GM18870 (cell line): ENCODE results near the gene SNAPC5.
"Not testable (repeated sequence)": the region's sequence is repeated elsewhere in the genome, so short reads cannot be mapped to it uniquely, and the experiment has no call there.

Source experiments
- ATAC-seq: cut with Tn5 transposase; IDR thresholded peaks from one replicate; pipeline ENCODE4 v1.9.1; 2021; ENCODE audit warnings: moderate library complexity; ENCODE audit not compliant: unreplicated experiment

SNAPC5 gene

GRCh38 chr15:66497502-66498455 lies at the start of gene SNAPC5:
Gene SNAPC5, minus strand, starts transcription at chr15:66497762. Its CDS starts 31 bp downstream, at chr15:66497731.
- ATAC-seq = peak; percentile 57

DNA sequence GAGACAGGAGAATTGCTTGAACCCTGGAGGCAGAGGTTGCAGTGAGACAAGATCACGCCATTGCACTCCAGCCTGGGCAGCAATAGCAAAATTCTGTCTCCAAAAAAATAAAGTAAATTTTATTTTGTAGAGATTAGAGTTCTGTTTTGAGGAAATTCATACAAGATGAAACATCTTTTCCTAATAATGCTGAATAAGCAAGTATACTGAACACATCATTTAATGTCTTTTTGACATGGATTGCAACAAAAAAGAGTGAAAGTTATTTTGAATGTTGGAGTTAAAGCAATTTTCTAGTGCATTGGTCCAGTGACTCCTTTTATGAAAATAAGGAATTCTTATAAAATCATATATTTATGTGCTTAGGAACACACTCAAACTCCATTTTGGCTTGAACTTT lies 47.7 kb upstream of the SNAPC5 start:
- no peak for ATAC-seq

DNA sequence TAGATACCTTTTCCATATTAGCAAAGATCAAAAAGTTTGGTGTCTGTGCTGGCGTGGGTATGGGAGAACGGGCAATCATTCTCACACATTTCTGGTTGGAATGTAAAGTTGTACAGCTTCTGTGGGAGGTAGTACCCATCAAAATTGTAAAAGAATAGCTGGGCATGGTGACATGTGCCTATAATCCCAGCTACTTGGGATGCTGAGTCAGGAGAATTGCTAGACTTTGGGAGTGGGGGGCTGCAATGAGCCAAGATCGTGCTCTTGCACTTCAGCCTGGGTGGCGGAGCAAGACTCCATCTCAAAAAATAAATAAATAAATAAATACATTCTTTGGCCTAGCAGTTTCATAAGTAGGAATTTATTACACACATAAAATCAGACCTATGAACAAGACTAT lies 45.3 kb upstream of the SNAPC5 start:
- ATAC-seq = no peak

DNA sequence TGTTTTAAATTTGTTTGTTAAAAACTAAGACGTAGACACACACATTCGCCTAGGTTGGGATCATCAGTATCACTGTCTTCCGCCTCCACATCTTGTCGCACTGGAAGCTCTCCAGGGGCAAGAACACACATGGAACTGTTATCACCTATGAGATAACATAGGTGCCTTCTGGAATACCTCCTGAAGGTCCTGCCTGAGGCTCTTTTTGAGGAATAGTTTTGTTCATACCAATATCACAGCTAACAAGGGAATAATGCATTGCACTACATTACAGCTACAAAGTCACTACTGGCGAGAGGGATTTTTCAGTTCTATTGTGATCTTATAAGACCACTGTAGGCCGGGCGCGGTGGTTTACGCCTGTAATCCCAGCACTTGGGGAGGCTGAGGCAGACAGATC lies 37.5 kb upstream of the SNAPC5 start:
- no peak for ATAC-seq

GRCh38 chr15:66524838-66525237 lies 27.3 kb upstream of the SNAPC5 start:
- no peak for ATAC-seq

DNA sequence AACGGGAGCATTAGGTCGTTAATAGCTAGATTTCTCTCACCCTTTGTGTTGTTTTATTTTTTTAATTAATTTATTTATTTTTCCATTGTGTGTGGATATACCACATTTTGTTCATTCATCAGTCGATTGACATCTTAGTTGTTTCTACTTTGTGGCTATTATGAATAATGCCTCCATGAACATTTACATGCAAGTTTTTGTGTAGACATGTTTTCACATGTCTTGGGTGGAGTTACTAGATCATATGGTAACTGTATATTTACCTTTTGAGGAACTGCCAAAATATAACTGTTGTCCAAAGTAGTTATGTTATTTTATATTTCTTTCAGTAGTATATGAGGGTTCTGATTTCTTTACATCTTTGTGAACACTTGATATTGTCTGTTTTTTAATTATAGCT lies 26.4 kb upstream of the SNAPC5 start:
- no peak for ATAC-seq

DNA sequence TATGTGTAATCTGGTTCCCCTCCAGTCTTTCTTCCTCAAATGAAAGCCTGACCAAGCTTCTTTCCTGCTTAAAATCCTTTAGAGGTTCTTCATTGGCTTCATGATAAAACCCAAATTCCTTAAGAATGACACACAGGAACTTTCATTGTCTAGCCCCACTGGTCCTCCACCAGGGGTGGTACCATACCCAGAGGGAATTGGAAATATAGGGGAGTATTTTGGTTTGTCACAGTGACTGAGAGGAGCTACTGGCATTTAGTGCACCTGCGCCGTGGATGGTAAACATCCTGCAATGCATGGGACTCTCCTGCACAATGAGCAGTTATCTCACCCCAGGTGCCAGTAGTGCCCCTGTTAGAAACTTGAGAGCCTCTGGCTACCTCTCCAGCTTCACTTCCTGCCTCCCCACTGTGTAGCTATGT lies 18.4 kb upstream of the SNAPC5 start:
- no peak for ATAC-seq

DNA sequence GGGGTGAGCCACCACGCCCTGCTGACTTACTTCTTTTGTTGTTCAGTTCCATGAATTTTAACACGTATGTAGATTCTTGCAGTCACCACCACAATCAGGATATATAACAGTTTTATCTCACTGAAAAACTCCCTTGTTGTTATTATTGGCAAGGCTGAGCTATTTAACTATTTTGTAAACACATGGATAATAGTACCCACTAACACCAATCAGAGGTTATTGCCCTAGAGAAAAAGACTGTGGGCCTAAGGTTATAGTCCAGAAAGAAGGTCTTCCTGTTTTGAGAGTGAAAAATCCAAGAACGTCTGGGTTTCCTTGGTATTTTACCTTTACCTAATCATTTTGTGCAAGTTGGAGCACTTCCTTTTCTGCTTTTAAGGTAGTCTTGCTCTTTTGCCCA lies 17.0 kb upstream of the SNAPC5 start:
- no peak for ATAC-seq

DNA sequence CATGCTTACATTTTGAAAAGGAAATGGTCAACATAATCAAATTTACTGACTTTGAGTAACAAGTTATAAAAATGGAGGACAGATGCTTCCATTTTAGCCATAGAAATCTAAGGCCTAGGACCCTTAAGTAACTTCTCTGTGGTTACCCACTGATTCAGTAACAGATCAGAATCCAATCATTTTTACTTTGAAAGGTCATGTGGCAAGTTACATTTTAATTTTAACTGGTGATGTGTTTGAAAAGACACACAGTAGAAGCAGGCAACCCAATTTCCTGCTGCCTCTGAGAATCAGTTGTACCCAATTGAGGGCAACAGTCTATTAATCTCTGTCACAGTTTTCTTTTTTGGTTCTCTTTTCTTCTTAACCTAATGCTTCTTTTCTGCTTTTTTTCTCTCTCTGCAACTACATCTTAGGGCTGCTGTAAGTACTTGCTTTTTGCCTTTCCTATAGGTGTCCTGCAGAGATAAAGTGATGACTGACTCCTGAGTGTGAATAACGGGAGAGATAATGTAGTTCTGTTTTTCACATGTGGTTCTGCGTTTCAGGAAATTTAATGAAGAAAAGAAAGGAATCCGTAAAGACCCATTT lies 10.8 kb upstream of the SNAPC5 start:
- no peak for ATAC-seq

- no peak for ATAC-seq
Observed at GRCh38 chr15:66505818-66506217, 8.3 kb upstream of the SNAPC5 start.

DNA sequence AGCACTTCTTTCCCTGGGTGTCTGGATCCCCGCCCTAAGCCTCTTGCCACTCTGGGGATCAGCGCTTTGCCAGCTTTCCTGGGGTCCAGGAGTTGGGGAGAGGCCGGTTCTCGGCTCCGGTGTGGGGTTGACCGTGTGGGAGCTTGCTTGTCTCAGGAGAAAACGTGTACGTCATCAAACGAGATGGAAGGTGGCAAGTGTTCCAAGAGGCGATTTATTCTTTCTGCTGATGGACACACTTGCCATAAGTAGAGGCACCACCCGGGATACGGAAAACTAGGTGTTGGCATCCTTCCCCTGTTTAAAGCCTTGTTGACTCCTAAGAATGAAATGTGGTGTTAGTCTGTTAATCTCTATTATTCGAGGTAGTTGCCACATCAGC lies 7.9 kb upstream of the SNAPC5 start:
- ATAC-seq = no peak

GRCh38 chr15:66504563-66505429 lies 7.2 kb upstream of the SNAPC5 start, which contains the start of the genes RPL4 and ZWILCH:
Gene RPL4, minus strand, starts transcription at chr15:66504855. Its CDS starts 65 bp downstream, at chr15:66504790.
Gene ZWILCH, plus strand, starts transcription at chr15:66505326. Its CDS starts 13 bp downstream, at chr15:66505339.
- ATAC-seq = peak; percentile 57

DNA sequence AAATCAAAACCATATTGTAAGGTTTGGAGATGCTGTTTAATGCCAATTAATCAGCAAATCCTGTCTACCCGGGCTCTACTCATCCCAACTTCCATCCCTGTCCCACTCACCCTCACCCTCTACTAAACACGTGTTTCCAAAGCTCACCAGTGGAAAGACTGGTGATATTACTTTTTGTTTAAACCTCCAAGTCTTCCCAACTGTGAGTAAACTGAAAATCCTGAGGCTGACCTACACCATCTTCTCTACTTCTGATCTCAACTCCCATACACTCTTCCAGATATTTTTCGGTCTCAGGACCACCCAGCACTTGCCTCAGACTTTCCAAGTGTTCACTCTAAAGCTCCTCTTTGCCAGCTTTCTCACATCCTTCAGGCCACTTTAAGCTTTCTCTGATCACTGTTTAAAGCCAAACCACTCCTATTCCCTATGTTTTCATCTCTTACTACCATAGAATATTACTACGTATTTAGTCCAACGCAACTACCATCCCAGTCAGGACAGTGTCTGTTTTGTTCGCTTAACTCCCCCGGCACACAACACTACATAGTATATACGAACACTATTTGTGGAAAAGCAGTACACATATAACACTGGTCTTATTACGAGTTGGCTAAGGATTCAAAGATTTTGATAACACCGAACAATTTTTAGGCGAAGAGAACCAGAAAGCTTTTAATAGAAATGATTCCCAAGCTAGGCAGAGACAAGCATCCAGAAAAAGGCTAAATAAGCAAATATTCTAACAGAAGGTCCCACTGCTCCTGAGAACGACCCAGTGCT lies 6.4 kb upstream of the SNAPC5 start:
- no peak for ATAC-seq

DNA sequence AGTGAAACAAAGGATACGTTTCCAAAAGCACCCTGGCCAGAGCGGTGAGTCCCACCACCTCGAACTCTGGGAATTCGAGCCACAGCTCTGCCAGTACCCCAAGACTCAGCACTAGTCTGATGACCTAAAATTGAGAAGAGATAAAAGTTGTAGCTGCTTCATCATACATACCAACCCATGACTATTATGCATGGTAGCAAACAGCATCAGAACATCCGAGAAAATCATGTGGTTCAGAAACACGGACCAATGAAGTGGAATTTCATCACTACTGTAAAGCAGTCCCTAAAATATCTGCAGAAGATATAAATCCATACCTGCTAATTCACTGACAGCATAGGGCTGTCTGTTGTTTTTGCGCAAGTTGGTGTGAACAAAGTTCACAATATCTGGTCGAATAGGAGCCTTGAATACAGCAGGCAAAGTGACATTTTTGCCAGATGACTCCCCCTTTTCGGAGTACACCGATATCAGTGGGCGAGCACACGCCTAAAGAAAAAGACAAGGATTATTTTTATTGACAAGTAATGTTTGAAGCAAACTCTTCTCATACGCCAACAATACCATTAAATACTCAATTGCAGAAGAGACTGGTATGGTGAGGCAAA lies 5.6 kb upstream of the SNAPC5 start:
- not testable (repeated sequence) for ATAC-seq

- ATAC-seq = no peak
Observed at GRCh38 chr15:66502491-66502890, 4.9 kb upstream of the SNAPC5 start.

DNA sequence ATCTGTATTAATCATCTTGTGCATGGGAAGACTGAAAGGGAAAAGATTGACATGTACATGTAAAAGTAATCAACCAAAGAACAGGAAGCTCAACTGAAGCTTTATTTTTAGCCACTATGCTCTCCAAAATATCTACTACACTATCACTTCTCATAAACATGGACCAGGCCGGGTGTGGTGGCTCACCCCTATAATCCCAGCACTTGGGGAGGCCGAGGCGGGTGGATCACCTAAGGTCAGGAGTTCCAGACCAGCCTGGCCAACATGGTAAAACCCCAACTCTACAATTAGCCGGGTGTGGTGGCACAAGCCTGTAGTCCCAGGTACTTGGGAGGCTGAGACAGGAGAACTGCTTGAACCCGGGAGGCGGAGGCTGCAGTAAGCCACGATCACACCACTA lies 2.8 kb upstream of the SNAPC5 start:
- ATAC-seq = not testable (repeated sequence)

GRCh38 chr15:66498501-66499386 lies 1.2 kb upstream of the SNAPC5 start:
- ATAC-seq = no peak

GRCh38 chr15:66496951-66497501 lies 536 bp downstream of the SNAPC5 start:
- no peak for ATAC-seq

- ATAC-seq = no peak
Observed at GRCh38 chr15:66494262-66494661, 3.3 kb downstream of the SNAPC5 start.
